HG03432 (cell line): ENCODE measurements around the gene LENEP.

Source experiments
- ATAC-seq: cut with Tn5 transposase; IDR thresholded peaks from one replicate; pipeline ENCODE4 v1.9.1; 2021; ENCODE audit warnings: mild to moderate bottlenecking, moderate library complexity; ENCODE audit not compliant: unreplicated experiment

The LENEP gene

GRCh38 chr1:155022136-155022926 lies 28.9 kb downstream of the LENEP start:
- ATAC-seq: no peak

DNA sequence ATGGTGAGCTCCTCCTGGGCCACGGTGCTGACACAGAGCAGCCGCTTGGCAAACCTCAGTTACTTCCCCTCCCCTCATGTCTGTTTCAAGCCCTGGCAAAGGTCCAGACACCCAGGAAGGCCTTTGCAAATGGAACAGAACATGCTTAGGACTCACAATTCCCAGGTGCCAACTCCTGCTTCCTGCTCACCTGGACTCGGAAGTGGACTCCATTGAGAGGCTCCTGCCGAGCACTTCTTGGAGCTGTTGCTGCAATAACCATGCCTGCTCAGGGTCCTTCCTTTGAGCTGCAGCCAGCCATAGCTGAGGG lies 29.5 kb downstream of the LENEP start:
- no peak for ATAC-seq

- no peak for ATAC-seq
These were observed 30.2 kb downstream of the LENEP start for GRCh38 chr1:155023627-155024026.

DNA sequence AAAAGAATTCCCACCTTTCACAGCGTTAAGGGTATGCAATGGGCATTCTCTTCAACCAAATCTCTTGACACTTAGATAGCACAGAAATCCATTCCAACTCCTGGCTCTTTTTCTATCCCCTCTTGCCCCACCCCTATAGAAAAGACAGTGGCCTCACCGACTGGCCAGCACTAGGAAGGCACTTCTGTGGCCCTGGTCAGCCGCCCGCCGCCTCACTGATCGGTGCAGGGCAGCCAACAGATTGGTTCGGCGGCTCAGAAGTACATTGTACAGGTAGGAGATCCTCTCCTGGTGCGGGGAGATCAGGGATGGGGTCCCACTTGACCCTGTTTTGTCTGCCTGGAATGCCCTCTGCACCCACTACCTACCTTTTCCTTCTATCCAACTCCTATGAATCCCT lies 30.9 kb downstream of the LENEP start:
- no peak for ATAC-seq

DNA sequence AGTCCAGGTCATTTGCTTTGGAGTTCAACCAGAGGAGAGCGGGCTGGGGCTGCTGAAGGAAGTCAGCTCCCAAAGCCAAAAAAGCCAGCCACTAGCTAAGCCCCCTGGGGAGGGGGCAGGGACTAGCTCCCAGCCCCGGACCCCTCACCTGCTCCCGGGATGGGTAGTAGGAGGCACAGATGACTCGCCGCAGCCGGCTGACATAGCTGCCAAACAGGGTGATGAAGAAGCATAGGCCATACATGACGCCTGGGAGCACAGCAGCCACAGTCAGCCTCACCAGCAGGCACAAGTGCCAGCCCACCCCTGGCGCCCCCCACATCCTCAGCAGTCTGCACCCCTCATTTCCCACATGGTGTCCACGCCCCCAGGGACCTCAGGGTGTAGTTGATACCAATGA lies 32.8 kb downstream of the LENEP start:
- ATAC-seq: no peak

GRCh38 chr1:155026588-155026987 lies 33.2 kb downstream of the LENEP start:
- ATAC-seq: no peak

DNA sequence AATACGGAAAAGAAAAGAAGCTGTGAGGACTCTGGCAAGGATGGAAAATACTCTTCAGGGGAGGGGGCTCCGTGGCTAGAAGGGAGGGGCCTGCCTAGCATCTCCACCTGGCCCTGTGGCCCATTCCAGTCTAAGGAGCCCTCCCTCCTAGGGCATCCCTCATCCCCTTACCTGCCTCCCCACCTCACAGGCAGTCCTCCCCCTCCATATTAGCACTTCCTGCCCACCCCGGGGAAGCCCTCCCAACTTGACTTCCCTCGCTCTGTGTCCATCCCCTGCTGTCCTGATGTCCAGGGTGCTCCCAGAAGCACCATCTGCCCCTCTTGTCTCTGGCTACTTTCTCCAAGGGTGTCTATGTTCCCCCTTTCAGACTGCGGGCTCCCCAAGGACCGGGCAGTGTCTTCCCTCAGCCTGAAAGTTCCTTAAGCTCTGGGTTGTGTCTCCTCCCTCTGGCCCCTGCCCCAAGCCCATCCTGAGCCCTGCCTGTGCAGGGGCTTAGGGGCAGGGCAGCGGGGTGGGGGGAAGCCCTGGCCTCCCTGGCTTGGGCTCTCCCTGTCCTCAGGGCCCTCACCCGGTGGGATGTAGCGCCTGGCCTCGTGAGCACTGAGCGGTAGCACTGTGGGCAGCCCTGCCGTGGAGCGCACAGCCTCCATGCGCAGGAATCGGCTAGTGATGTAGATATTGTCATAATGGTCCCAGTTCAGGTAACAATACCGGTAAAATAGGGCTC lies 36.3 kb downstream of the LENEP start:
- ATAC-seq: no peak

GRCh38 chr1:155030243-155030795 lies 36.9 kb downstream of the LENEP start:
- ATAC-seq: no peak

GRCh38 chr1:155030899-155031298 lies 37.5 kb downstream of the LENEP start:
- no peak for ATAC-seq

DNA sequence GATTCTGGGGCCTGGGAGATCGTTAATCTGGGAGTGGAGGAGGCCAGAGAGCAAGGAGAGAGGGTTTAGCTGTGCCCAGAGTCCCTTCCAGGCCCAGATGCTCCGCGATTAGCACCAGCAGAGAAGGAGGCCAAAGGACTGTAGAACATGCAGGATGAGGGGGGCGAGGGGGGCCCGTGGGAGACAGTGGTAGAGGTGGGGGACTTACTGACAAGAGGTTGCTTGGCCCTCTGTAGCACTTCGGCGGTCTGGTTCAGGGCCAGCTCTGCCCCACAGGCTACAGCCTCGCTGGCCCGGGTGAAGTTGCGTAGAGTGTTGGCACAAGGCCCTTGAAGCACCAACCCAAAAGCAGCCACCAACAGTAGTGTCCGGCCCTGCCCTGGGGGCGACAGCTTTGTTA lies 39.5 kb downstream of the LENEP start:
- no peak for ATAC-seq

- no peak for ATAC-seq
These were observed 40.1 kb downstream of the LENEP start, which contains the start of the genes DCST1 and DCST2 for GRCh38 chr1:155033524-155033923. Gene DCST1 (plus strand): TSS chr1:155033824. CDS start chr1:155034037, 213 bp downstream. Gene DCST2 (minus strand): TSS chr1:155033781. CDS start chr1:155033701, 80 bp downstream.

DNA sequence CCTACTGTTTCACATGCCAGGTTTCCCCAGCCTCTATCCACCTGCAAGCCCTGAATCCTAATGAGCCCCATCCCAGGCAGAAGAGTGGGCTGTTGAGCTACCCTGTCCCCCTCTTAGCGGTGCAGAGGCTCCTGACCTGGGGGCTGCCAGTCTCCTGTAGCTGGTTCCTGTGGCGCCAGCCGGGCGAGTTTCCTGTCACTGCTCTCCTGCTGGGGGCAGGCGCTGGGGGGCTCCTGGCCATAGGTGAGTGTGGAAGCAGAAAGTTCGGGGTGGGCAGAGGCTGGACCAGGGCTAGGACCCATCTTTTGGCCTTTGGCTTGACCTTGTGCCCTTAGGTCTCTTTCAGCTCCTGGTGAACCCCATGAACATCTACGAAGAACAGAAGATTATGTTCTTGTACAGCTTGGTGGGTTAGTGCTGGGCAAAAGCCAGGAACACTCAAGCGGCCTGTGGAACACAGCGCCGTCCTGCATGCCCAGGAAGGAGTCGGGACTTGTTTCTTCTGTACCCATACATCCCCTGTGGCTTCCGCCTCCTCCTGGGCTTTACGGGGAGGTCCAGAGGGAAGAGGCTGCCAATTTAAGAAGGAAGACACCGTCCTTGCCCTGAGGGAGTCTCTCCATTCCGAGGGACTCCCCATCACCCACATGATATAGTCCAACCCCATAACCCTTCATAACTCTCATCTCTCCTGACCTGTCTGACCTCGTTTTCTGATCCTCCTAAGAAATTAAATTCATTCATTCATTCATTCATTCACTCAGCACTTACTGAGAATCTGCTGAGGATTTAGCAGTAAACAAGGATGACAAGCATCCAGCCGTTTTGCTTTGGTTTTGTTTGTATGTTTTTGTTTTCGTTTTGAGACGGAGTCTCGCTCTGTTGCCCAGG lies 41.2 kb downstream of the LENEP start:
- no peak for ATAC-seq

- no peak for ATAC-seq
These were observed 42.5 kb downstream of the LENEP start for GRCh38 chr1:155035936-155036335.

DNA sequence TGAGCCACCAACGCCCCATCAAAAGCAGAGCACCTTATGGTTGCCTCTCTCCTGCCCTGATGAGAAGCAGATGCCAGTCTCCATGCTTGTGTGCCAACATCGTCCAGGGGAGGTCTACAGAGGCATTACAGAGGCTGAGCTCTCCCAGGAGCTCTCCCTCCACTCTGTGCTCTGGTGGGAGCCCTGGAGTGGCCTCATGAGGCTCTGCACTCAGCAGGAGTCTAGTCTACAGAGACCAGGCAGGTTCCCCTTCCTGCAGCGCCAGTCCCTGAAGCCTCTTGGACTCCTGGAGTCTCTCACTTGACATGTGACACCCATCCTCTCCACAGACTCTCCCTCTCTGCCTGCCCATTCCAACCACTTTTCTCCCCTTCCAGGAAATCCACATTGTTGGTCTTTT lies 43.7 kb downstream of the LENEP start:
- ATAC-seq: no peak

GRCh38 chr1:155037851-155038441 lies 44.6 kb downstream of the LENEP start:
- ATAC-seq: no peak

DNA sequence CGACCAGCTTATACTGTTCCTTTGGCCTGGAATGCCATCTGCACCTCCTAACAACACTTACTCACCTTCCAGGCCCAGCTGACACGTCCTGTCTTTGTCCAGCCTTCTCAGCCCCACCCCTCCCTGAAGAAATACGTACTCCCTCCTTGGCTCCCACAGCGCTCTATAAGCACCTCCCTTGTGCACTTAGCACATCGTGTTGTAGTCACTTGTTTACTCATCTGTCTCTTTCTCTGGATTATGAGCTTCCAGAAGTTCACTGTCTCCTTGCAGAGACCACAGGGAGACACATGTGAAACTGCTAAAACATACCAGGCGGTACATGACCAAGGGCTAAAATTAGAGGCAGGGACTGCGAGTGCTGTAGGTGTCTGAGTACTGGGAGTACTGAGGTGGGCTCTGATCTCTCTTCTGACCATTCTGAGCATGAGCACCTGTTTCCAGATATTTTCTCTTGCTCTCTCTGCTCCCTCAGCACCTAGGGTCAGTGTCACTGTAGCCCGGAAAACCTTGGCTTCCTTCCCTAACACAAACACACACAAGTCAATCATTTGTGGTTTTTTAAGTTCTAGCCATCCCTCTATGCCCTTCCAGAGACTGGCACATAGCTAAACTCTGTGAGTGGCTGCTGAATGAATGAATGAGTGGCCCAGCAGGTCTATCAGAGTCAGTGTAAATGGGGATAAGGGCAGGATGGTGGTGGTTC lies 45.4 kb downstream of the LENEP start:
- ATAC-seq: no peak

DNA sequence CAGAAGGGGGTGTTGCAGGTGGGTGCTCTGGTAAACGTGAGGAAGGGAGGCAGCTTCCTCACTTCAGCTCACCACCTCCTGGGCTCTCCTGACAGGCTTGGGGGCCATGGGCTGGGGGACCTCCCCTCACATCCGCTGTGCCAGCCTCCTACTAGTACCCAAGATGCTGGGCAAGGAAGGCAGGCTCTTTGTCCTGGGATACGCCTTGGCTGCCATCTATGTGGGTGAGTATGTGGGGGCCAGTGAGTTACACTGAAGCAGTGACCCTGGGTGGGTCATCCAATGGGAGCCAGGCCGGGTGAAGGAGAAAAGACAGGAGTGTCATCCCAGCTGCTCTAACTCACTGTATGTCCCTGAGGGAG lies 45.9 kb downstream of the LENEP start:
- no peak for ATAC-seq

DNA sequence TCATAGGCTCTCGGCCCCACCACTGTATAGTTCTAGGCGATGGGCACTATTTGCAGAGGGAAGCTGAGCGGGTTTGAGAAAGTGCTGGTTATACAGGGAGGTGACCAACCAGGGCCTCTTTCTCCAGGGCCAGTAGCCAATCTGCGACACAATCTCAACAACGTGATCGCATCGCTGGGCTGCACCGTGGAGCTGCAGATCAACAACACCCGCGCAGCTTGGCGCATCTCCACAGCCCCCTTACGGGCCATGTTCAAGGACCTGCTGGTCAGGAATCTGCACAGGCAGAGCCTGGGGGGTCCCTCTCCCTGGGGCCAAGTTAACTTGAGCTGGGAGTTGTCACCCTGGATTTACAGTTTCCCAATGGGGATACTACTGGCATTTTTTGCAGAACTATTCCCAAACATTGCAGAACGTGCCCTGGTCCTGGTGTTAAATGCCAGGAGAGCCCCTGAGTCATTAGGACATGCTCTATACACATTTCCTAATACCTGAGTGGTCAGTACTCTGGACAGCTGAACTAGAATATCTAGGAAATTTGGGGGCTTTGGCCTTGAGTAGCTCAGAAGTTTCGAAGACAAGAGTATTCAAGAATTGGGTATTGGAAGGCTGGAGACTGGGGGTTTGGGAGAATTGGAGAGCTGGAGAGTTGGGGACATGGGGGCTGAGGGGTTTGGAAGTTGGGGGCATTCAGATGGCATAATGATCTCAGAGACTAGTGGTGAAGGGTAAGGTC lies 47.1 kb downstream of the LENEP start:
- no peak for ATAC-seq

GRCh38 chr1:155042789-155043188 lies 49.4 kb downstream of the LENEP start:
- ATAC-seq: no peak
